SK-N-MC (cell line): Measurements from ENCODE around the gene DUT.

Experiments
- EZH2 ChIP-seq: fragments of 200-600 bp; sonication (generic); IDR thresholded peaks from one replicate; pipeline ENCODE4 v1.6.1; 2017; ENCODE audit warnings: antibody characterized with exemption
- FOXP2 ChIP-seq: optimal IDR thresholded peaks from 2 replicates; pipeline ENCODE3; 2011; ENCODE audit warnings: mild to moderate bottlenecking, moderate library complexity; ENCODE audit not compliant: insufficient read depth; ENCODE audit errors: extremely low read length, control extremely low read depth
- POLR2AphosphoS5 ChIP-seq: IDR thresholded peaks from 2 replicates; pipeline ENCODE4 v1.6.1; 2012; ENCODE audit warnings: mild to moderate bottlenecking, low read depth, low read length, borderline replicate concordance

DNA sequence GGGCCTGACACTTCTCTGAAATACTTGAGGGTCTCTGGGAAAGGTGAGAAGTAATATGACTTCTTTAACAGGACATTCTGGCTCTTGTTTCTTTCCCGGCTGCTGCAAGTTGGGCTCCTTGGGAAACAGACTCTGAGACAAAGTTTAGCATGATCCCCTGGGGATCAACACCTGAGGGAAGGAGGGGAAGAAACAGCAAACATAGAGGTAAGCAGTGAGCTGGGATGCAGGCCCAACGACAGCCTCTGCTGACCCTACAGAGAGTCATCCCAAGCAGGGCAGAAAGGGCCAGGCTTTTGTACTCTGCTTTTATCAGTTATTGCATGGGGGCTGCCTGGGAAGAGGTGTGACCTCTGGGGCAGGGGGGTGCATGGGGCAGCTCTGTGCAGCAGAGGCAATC lies 26.8 kb upstream of the DUT start:
- no peak for TF ChIP-seq EZH2
- no peak for TF ChIP-seq POLR2AphosphoS5
- TF ChIP-seq FOXP2: no peak
